ENCODE results near the gene DCLRE1B. TPM values are rescaled to one million over a fixed set of nuclear protein-coding genes. Genes with fewer than 3 reads are reported as not detected.

DCLRE1B gene
- total RNA-seq, result 7.0 and 14.1 TPM in 2 replicates

- DNase-seq (ENCODE audit: low read depth), result peak; percentile 96
- peak; percentile 73 for TF ChIP-seq CTCF (conservative IDR thresholded peaks at IDR 0.05; ENCODE audit: low read depth, low read length)
- H3K4me3 ChIP-seq (ENCODE audit: low read depth, low read length), result peak within 1 kb of the TSS; percentile 91
Observed at GRCh38 chr1:113904674-113905434, at the start of gene DCLRE1B, which contains the start of gene AP4B1. Gene DCLRE1B (plus strand): TSS chr1:113905326. CDS start chr1:113905587, 261 bp downstream. Gene AP4B1 (minus strand): TSS chr1:113904799. CDS start chr1:113904717, 82 bp downstream.

- no peak for DNase-seq (ENCODE audit: low read depth)
- no peak for TF ChIP-seq CTCF (conservative IDR thresholded peaks at IDR 0.05; ENCODE audit: low read depth, low read length)
- H3K4me3 ChIP-seq (ENCODE audit: low read depth, low read length), result no peak overlapping the region
Observed at GRCh38 chr1:113855630-113856400, 49.3 kb upstream of the DCLRE1B start.

- no peak for DNase-seq (ENCODE audit: low read depth)
- TF ChIP-seq CTCF (conservative IDR thresholded peaks at IDR 0.05; ENCODE audit: low read depth, low read length), result no peak
- H3K4me3 ChIP-seq (ENCODE audit: low read depth, low read length), result no peak overlapping the region
Observed at GRCh38 chr1:113856401-113856790, 48.7 kb upstream of the DCLRE1B start.

- TF ChIP-seq CTCF (conservative IDR thresholded peaks at IDR 0.05; ENCODE audit: low read depth, low read length), result no peak
- no peak overlapping the region for H3K4me3 ChIP-seq (ENCODE audit: low read depth, low read length)
- DNase-seq (ENCODE audit: low read depth), result no peak
Observed at GRCh38 chr1:113857776-113858175, 47.4 kb upstream of the DCLRE1B start.

- H3K4me3 ChIP-seq (ENCODE audit: low read depth, low read length), result no peak overlapping the region
- TF ChIP-seq CTCF (conservative IDR thresholded peaks at IDR 0.05; ENCODE audit: low read depth, low read length), result no peak
- no peak for DNase-seq (ENCODE audit: low read depth)
Observed at GRCh38 chr1:113858418-113858817, 46.7 kb upstream of the DCLRE1B start.

- H3K4me3 ChIP-seq (ENCODE audit: low read depth, low read length), result no peak overlapping the region
- no peak for DNase-seq (ENCODE audit: low read depth)
- TF ChIP-seq CTCF (conservative IDR thresholded peaks at IDR 0.05; ENCODE audit: low read depth, low read length), result no peak
Observed at GRCh38 chr1:113858982-113859381, 46.1 kb upstream of the DCLRE1B start.
